Breast epithelium (tissue), 4 donors: Measurements from ENCODE around the gene MOCS1. TPM values are rescaled to one million over a fixed set of nuclear protein-coding genes. Genes with fewer than 3 reads are reported as not detected.
A peak's percentile ranks its signal among the peaks of the same experiment; 100 is the strongest.

Experiments
- DNase-seq, 2 donors: peaks; one replicate each; pipeline ENCODE4 v3.0.0-alpha.2; 2019; ENCODE audit warnings: low spot score in 2 of 2
- H3K27ac ChIP-seq, 2 donors: fragments of 200-600 bp; sonication (generic) in 1 of 2; one replicate each; pipeline ENCODE4 v1.5.1; 2016 to 2019; ENCODE audit warnings: mild to moderate bottlenecking in 1 of 2
- H3K27me3 ChIP-seq, 2 donors: fragments of 200-600 bp; sonication (generic) in 1 of 2; one replicate each; pipeline versions ENCODE4 v1.5.1 to v1.6.0; 2017 to 2019; ENCODE audit warnings: control low read depth in 1 of 2, mild to moderate bottlenecking in 1 of 2
- H3K36me3 ChIP-seq: fragments of 200-600 bp; one replicate; pipeline ENCODE4 v1.5.1; 2019
- H3K4me1 ChIP-seq, 2 donors: fragments of 200-600 bp; sonication (generic); one replicate each; pipeline ENCODE4 v1.5.1; 2016 to 2019; ENCODE audit warnings: control low read depth in 1 of 2
- H3K4me3 ChIP-seq, 3 donors: fragments of 200-600 bp; sonication (generic); 1 replicate in 2 of 3; 2 replicates in 1 of 3; pipeline ENCODE4 v1.5.1; 2016 to 2019; ENCODE audit warnings: mild to moderate bottlenecking in 3 of 3, moderate library complexity in 2 of 3
- H3K9me3 ChIP-seq, 2 donors: fragments of 200-600 bp; sonication (generic) in 1 of 2; one replicate each; pipeline ENCODE4 v1.5.1; 2016 to 2019; ENCODE audit warnings: control low read depth in 1 of 2
- POLR2A ChIP-seq: fragments of 450-650 bp; IDR thresholded peaks from one replicate; pipeline ENCODE4 v1.6.1; 2016; ENCODE audit warnings: antibody characterized with exemption, mild to moderate bottlenecking, moderate library complexity
- POLR2AphosphoS5 ChIP-seq, 3 donors: sonication (generic); formaldehyde crosslinking; IDR thresholded peaks; one replicate each; pipeline ENCODE4 v1.6.1; 2017; ENCODE audit warnings: antibody characterized with exemption in 3 of 3
- intact Hi-C: fragments of 100-400 bp; cut with DNase I; formaldehyde crosslinking; loops from one replicate; pipeline ENCODE4 v1.15.1; 2023; ENCODE audit warnings: low total_unique reads
- total RNA-seq, 3 donors: library from RNA; depleted of rRNA; stranded (reverse); fragments of >200 nt; gene quantifications; one replicate each; pipeline ENCODE4 v1.1.0, GENCODE V29; 2016
- TF ChIP-seq, protein P1 (sequence below), 3 donors: fragments of 450-650 bp; IDR thresholded peaks; one replicate each; pipeline ENCODE4 v1.5.1; 2016 to 2017; ENCODE audit warnings: antibody characterized with exemption in 3 of 3, mild to moderate bottlenecking in 3 of 3, moderate library complexity in 3 of 3

MOCS1 gene
- total RNA-seq, 3 donors from 2014 or later: 23.6 to 78.9 (median 25.3) TPM

DNA sequence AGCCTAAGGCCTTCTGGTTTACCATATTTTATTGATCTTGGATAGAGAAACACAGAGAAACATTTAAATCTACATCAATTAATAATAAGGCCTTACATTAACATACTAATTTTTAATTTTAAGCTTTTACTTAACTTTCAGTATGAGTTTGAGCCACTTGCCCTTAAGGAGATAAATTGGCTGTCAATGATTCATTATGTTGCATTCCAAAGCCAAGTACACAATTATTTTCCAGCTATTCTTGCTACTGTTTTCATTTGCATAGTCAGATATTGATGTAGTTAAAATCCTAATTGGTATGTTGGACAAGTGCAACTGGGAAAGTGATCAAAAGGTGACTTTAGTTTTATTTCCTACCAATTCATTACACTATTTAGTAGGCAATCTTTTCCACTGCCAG lies 58.2 kb downstream of the MOCS1 start:
- Histone ChIP-seq H3K4me1 (no peaks in the 10 kb centered on the region), H3K27ac (no peak overlapping the region), H3K27me3 (no peaks in the 10 kb centered on the region), H3K4me3 (no peak overlapping the region), H3K36me3 (no peaks in the 10 kb centered on the region), H3K9me3 (no peaks in the 10 kb centered on the region)
- no peak for DNase-seq
- intact Hi-C loops: no loop called here
- TF ChIP-seq POLR2A (no peak), POLR2AphosphoS5 (IDR thresholded peaks at IDR 0.05) (no peak)
- TF ChIP-seq, protein P1, sequence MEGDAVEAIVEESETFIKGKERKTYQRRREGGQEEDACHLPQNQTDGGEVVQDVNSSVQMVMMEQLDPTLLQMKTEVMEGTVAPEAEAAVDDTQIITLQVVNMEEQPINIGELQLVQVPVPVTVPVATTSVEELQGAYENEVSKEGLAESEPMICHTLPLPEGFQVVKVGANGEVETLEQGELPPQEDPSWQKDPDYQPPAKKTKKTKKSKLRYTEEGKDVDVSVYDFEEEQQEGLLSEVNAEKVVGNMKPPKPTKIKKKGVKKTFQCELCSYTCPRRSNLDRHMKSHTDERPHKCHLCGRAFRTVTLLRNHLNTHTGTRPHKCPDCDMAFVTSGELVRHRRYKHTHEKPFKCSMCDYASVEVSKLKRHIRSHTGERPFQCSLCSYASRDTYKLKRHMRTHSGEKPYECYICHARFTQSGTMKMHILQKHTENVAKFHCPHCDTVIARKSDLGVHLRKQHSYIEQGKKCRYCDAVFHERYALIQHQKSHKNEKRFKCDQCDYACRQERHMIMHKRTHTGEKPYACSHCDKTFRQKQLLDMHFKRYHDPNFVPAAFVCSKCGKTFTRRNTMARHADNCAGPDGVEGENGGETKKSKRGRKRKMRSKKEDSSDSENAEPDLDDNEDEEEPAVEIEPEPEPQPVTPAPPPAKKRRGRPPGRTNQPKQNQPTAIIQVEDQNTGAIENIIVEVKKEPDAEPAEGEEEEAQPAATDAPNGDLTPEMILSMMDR (IDR thresholded peaks at IDR 0.05): no peak

DNA sequence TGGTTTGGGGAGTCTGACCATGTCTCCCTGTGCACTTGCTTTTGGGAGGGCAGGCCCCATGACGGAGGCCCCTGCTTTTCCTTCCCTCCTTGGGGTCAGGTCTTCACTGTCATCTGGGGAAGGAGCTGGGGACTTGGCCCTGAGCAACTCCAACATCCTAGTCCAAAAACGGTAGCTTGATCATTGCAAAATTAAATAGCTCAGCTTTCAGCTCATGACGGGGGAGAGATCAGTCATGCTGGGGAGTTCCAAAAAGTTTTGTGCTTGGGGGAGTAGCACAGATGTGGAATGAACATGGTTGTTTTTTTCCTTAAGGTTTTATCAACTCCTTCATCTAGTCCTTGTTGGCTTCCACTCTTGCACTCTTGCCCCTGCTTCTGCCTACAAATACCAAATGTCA lies 60.8 kb downstream of the MOCS1 start:
- Histone ChIP-seq H3K4me3 (no peak overlapping the region), H3K9me3 (no peaks in the 10 kb centered on the region), H3K4me1 (no peaks in the 10 kb centered on the region), H3K27ac (no peak overlapping the region), H3K36me3 (no peaks in the 10 kb centered on the region), H3K27me3 (no peaks in the 10 kb centered on the region)
- no peak for DNase-seq
- intact Hi-C loops: no loop called here
- TF ChIP-seq POLR2AphosphoS5 (IDR thresholded peaks at IDR 0.05): no peak
- TF ChIP-seq, protein P1 (IDR thresholded peaks at IDR 0.05): no peak
- TF ChIP-seq POLR2A: no peak

DNA sequence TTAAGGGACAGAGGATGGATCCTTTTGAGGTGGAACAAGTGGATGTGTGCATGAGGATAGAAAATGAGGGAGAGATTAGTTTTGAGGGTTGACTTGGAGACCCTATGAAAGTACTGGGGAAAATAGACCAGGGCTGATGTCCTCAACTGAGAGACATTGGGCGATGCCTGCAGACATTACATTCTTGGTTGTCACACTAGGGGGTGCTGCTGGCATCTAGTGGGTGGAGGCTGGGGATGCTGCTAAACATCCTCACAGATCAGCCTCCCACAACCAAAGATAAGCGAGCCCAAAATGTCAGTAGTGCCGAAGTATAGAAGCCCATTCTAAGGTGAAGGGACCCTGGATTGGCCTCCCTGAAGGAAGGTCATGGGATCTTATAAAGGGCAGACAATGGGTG lies 63.3 kb downstream of the MOCS1 start:
- H3K4me1 ChIP-seq: no peaks in the 10 kb centered on the region
- DNase-seq: no peak
- intact Hi-C loops: no loop called here
- no peaks in the 10 kb centered on the region for H3K27me3 ChIP-seq
- H3K9me3 ChIP-seq: no peaks in the 10 kb centered on the region
- TF ChIP-seq, protein P1 (IDR thresholded peaks at IDR 0.05): no peak
- TF ChIP-seq POLR2AphosphoS5 (IDR thresholded peaks at IDR 0.05): no peak
- TF ChIP-seq POLR2A: no peak
- no peak overlapping the region for H3K4me3 ChIP-seq
- H3K36me3 ChIP-seq: no peaks in the 10 kb centered on the region
- no peak overlapping the region for H3K27ac ChIP-seq

DNA sequence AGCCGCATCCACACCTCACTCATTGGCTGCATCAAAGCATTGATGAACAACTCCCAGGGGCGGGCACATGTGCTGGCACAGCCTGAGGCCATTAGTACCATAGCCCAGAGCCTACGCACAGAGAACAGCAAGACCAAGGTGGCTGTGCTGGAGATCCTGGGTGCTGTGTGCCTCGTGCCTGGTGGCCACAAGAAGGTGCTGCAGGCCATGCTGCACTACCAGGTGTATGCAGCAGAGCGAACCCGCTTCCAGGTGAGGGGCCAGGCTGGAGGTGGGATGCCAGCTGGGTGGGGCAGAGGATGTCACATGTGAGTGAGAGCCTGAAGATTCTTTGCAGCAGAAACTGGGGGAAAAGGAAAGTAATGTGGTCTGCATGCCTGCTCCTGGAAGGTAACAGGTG lies 66.7 kb downstream of the MOCS1 start:
- H3K9me3 ChIP-seq: no peaks in the 10 kb centered on the region
- H3K4me3 ChIP-seq: no peak overlapping the region
- H3K27me3 ChIP-seq: no peaks in the 10 kb centered on the region
- no peaks in the 10 kb centered on the region for H3K36me3 ChIP-seq
- no peaks in the 10 kb centered on the region for H3K4me1 ChIP-seq
- intact Hi-C loops: loop anchor here (1.0 kb wide), 1 partner anchor 37 kb away; no protein-coding TSS in a partner anchor
- TF ChIP-seq, protein P1 (IDR thresholded peaks at IDR 0.05): no peak
- no peak overlapping the region for H3K27ac ChIP-seq
- no peak for DNase-seq

DNA sequence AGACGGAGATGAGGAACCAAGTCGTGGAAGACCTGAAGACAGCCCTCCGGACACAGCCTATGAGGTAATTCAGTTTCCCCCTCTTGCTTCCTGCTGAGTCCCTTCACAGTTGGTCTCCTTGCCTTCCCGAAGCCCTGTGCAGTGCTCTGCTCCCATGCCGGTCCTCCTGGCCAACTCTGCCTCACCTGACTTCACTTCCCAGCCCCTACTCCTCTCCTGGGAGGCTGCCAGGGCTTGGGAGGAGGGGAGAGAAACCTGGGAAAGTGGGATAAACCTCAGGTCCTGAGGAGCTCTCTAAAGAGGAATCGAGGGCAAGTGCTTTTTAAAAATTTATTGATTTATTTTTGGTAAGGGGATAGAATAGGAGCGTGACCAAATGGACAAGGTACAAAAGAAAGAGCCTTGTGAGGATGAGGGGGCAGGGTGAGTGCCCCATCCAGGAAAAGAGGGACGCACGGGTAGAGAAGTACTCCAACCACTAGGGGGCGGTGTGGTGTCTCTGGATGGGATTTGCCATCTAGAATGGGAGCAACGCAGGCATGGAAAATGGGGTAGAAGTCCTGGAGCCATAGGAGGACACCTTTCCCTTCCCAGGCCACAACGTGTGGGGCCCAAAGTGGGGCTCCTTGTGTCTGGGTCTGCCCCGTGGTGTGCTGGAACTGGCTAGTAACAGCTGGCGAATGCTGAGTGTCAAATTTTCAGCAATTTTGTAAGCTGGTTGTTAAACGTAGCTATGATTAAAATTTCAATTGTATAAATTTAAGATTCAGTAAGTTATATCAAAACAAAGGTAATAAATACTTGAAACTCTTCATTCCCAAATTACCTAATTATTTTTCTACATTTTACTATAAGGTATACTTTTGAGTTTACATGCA lies 69.0 kb downstream of the MOCS1 start:
- peak; percentile 23 to 74 for DNase-seq
- Histone ChIP-seq H3K4me3 (no peak overlapping the region), H3K27me3 (no peaks in the 10 kb centered on the region), H3K27ac (no peak overlapping the region), H3K36me3 (no peaks in the 10 kb centered on the region), H3K4me1 (no peaks in the 10 kb centered on the region), H3K9me3 (no peaks in the 10 kb centered on the region)
- no peak for TF ChIP-seq POLR2AphosphoS5 (IDR thresholded peaks at IDR 0.05)
- TF ChIP-seq, protein P1 (IDR thresholded peaks at IDR 0.05): peak; percentile 61 to 79 (median 68)
- intact Hi-C loops: no loop called here
